ENCODE results near the gene DYNLRB1.

GRCh38 chr20:34495916-34496315, 20.3 kb upstream of the DYNLRB1 start:
- TF ChIP-seq ZNF174 (CRISPR knock-in tag; IDR thresholded peaks at IDR 0.05) (no peak), CTCF (IDR thresholded peaks at IDR 0.05 in 2 of 3, conservative IDR thresholded peaks at IDR 0.05 in 1 of 3; ENCODE audit: insufficient read depth in 2 of 3, low read depth in 1 of 3, low read length in 3 of 3) (no peak), MXD1 (CRISPR knock-in tag; IDR thresholded peaks at IDR 0.05; ENCODE audit: borderline replicate concordance, poor library complexity, severe bottlenecking) (no peak)

Measured in K562 (cell line).